Omental fat pad (tissue), 4 donors: ENCODE data around the gene WDFY2. TPM values are rescaled to one million over a fixed set of nuclear protein-coding genes. Genes with fewer than 3 reads are reported as not detected.

ENCODE experiments used
- ATAC-seq: fragments of 150-250 bp; one replicate; pipeline ENCODE4 v1.9.1; 2016; ENCODE audit warnings: mild to moderate bottlenecking, moderate library complexity; ENCODE audit not compliant: low FRiP score
- DNase-seq: peaks from one replicate; pipeline ENCODE4 v3.0.0-alpha.2; 2019; ENCODE audit warnings: low spot score
- total RNA-seq, 4 donors: library from RNA; depleted of rRNA; stranded (reverse); fragments of >200 nt; gene quantifications; one replicate each; pipeline ENCODE4 v1.1.0, GENCODE V29; 2016
- TF ChIP-seq, protein P1 (sequence below), 3 donors: fragments of 450-650 bp; IDR thresholded peaks; one replicate each; pipeline ENCODE4 v1.5.1; 2016 to 2017; ENCODE audit warnings: antibody characterized with exemption in 3 of 3, mild to moderate bottlenecking in 3 of 3, moderate library complexity in 2 of 3

Gene WDFY2
- total RNA-seq, 4 donors from 2014 or later = 13.3 to 26.6 (median 15.8) TPM

DNA sequence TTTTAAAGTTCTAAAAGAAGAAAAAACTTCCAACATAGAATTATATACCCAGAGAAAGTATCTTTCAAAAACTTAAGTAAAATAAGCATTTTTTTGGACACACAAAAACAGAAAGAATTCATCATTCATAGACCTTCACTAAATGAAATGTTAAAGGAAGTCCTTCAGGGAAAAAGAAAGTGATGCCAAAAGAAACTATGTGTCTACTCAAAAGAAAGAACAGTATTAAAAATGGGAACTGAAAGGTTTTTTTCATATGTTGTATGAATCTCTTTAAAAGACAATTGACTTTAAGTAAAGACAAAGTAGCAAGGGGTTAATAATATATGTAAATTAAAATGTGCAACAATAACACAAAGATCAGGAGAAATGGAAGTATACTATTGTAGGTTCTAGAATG is 123.2 kb downstream of the WDFY2 start:
- no peak for ATAC-seq
- no peak for DNase-seq
- TF ChIP-seq, protein P1, sequence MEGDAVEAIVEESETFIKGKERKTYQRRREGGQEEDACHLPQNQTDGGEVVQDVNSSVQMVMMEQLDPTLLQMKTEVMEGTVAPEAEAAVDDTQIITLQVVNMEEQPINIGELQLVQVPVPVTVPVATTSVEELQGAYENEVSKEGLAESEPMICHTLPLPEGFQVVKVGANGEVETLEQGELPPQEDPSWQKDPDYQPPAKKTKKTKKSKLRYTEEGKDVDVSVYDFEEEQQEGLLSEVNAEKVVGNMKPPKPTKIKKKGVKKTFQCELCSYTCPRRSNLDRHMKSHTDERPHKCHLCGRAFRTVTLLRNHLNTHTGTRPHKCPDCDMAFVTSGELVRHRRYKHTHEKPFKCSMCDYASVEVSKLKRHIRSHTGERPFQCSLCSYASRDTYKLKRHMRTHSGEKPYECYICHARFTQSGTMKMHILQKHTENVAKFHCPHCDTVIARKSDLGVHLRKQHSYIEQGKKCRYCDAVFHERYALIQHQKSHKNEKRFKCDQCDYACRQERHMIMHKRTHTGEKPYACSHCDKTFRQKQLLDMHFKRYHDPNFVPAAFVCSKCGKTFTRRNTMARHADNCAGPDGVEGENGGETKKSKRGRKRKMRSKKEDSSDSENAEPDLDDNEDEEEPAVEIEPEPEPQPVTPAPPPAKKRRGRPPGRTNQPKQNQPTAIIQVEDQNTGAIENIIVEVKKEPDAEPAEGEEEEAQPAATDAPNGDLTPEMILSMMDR (IDR thresholded peaks at IDR 0.05) = no peak

DNA sequence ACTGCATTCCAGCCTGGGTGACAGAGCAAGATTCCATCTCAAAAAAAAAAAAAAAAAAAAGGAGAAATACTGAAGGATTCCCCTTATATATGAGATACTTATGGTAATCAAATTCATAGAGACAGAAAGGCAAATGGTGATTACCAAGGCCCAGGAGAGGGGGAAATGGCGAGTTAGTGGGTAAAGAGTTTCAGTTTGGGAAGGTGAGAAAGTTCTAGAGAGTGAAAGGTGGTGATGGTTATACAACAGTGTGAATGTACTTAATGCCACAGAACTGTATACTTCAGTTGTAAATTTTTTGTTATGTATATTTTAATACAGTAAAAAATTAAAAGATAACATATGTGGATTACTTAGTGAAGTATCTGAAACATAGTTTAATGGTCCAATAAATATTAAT is 129.5 kb downstream of the WDFY2 start:
- TF ChIP-seq, protein P1 (IDR thresholded peaks at IDR 0.05) = no peak
- DNase-seq = no peak
- no peak for ATAC-seq

DNA sequence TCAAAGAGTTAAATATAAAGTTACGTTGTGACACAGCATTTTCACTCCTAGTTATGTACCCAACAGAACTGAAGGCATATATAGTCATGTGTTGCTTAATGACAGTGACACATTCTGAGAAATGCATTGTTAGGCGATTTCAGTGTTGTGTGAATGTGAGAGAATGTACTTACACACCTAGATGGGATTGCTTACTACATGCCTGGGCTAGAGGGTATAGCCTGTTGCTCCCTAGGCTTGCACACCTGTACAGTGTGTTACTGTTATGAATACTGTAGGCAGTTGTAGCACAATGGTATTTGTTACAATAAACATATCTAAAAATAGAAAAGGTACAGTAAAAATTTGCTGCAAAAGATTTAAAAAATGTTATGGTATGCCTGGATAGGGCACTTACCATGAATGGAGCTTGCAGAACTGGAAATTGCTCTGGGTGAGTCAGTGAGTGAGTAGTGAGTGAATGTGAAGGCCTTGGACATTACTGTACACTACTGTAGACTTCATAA is 130.5 kb downstream of the WDFY2 start:
- no peak for DNase-seq
- no peak for ATAC-seq

DNA sequence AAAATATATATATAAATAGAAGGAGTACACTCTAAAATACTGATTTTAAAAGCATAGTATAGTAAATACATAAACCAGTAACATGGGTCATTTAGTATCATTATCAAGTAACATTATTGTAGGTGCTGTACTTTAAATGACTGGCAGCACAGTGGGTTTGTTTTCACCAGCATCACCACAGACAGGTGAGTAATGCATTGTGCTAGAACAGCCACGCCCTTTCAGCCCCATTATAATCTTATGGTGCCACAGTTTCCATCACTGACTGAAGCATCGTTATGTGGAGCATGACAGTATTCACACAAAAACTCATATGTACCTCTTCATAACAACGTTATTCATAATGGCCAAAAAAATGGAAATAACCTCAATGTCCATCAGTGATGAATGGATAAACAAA is 131.4 kb downstream of the WDFY2 start:
- DNase-seq (no peak), ATAC-seq (no peak)
- TF ChIP-seq, protein P1 (IDR thresholded peaks at IDR 0.05) = no peak

More for the DNA sequence above, 130.5 kb downstream of the WDFY2 start:
- TF ChIP-seq, protein P1 (IDR thresholded peaks at IDR 0.05) = no peak

DNA sequence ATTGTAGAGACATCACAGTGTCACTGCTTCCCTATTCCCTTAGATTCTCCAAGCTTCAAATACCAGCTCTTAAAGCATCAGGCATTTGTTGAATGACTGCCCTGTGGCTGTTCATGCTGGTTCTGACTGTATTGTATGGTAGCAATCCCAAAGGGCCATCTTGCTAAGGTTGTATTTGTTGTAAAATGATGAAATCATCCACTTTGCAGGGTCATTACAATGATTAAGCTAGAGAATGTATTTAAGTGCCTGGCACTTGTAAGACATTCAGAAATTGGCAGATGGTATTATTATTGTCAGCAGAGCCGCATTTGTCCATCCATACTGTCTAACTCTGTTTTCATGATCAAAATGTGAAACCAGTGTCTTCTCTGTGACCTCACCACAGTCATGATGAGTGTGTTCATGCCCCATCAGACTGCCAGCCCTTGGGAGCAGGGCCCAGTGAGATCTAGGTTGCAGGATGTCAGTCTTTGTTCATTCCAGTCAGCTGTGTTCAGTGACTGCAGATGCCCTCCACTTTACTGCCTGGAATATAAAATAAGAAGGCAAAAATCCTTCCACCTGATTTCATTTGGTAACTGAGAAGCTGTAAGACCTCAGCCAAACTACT is 133.6 kb downstream of the WDFY2 start:
- TF ChIP-seq, protein P1 (IDR thresholded peaks at IDR 0.05) = no peak
- ATAC-seq (no peak), DNase-seq (no peak)

DNA sequence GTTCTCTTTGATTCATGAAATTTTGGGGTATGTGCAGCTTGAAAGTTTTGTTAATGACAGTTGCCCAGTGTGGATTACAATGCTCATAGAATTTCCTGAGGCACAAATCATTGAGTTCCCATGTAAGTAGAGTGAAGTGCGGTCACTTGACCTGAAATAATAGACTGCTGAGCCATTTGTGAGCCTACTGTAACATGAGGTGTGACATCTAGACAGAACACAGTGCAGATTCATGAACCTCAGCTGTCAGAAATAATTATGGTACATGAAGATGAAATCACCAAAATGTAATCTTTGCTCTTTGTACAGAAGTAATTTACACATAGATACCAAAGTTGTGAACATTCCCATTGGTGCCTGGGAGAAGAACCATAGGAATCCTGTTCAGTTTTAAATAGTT is 135.1 kb downstream of the WDFY2 start:
- DNase-seq (no peak), ATAC-seq (no peak)
- TF ChIP-seq, protein P1 (IDR thresholded peaks at IDR 0.05) = no peak

DNA sequence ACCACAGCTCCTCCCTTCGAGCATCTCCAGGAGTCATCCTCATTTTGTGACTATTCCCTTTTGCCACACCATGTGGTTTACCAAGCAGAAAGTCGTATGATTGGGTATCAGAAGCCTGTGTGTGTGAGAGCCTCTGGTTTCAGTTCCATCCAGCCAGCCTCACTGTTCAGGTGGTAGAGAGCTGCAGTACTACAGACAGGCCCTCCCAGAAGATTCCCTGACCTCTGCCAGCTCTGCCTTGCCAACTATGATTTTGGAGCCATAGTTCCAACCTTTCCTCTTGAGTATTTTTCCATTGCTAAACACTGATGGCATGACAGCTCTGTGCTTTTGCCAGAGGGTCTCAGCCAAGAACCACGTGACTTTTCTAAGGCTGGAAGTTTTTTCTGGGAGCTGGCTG is 137.2 kb downstream of the WDFY2 start:
- ATAC-seq (peak; percentile 81), DNase-seq (no peak)
- TF ChIP-seq, protein P1 (IDR thresholded peaks at IDR 0.05) = no peak
